GM21447 (cell line): ENCODE results near the gene CAMTA1.

Experiments
- ATAC-seq: cut with Tn5 transposase; IDR thresholded peaks from one replicate; pipeline ENCODE4 v1.9.1; 2021; ENCODE audit not compliant: unreplicated experiment

Gene CAMTA1

GRCh38 chr1:7719468-7720094 is 934.3 kb downstream of the CAMTA1 start:
- no peak for ATAC-seq

- no peak for ATAC-seq
These were observed 936.9 kb downstream of the CAMTA1 start for GRCh38 chr1:7721940-7722669.

DNA sequence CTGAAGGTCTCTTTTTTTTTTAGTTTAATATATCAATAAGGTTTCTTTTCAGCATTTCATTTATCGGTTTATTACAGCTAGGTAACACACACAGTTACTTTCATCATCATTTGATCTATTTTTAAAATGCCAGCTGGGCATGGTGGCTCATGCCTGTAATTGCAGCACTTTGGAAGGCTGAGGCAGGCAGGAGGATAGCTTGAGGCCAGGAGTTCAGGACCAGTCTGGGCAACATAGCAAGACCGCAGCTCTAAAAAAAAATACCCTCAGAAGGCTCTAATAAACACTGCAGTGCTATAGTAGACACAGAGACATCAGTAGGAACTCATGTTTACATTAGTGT is 937.4 kb downstream of the CAMTA1 start:
- ATAC-seq = no peak

GRCh38 chr1:7726623-7727022 is 941.4 kb downstream of the CAMTA1 start:
- no peak for ATAC-seq

DNA sequence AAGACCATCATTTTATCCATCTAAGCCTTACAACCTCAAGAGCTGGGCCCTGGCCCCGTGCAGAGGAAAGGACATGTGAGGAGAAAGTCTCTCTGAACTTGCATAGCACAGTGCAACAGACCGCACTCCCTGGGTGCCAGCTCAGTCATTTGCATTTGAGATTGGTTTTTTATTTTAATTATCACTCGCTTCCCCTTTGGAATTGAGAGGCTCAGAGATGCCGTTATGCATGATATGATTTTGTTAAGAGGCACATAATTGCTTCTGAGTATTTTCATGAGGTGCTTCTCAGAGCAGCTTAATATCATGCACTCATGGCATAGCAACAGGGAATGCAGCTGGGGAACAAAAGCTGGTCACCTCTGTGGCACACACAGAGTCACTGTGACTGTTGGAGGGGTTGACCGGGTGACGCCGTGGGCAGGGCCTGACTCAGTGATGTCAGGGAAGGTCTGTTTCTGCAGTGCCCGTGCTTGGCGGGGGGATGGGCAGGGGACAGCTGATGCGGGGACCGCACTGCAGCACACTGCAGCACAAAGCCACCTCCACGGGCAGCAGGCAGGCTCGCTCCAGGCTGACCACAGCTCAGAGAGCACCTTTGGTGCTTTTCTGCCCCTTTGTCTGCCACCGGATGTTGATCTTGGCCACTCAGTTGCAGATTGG is 942.7 kb downstream of the CAMTA1 start:
- ATAC-seq = no peak

GRCh38 chr1:7729761-7730160 is 944.5 kb downstream of the CAMTA1 start:
- no peak for ATAC-seq

DNA sequence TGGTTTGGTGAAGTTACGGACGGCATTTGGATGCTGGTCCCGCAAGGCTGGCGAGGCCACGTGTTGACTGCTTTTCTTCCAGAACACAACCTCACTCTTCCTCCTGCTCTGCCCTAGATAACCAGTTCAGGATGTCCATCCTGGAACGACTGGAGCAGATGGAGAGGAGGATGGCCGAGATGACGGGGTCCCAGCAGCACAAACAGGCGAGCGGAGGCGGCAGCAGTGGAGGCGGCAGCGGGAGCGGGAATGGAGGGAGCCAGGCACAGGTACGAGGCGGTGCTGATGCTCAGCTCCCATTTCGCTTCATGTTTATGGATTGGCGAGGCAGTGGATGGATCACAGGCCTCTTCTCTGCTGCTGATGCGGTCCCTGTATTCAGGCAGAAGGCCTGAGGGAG is 947.1 kb downstream of the CAMTA1 start:
- ATAC-seq = no peak

GRCh38 chr1:7733276-7733675 is 948.0 kb downstream of the CAMTA1 start:
- ATAC-seq = no peak

DNA sequence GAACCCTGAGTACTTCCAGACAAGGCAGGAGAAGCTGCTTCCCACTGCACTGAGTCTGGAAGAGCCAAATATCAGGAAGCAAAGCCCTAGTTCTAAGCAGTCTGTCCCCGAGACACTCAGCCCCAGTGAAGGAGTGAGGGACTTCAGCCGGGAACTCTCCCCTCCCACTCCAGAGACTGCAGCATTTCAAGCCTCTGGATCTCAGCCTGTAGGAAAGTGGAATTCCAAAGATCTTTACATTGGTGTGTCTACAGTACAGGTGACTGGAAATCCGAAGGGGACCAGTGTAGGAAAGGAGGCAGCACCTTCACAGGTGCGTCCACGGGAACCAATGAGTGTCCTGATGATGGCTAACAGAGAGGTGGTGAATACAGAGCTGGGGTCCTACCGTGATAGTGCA is 952.8 kb downstream of the CAMTA1 start:
- ATAC-seq = no peak

GRCh38 chr1:7743346-7743745 is 958.1 kb downstream of the CAMTA1 start:
- no peak for ATAC-seq

DNA sequence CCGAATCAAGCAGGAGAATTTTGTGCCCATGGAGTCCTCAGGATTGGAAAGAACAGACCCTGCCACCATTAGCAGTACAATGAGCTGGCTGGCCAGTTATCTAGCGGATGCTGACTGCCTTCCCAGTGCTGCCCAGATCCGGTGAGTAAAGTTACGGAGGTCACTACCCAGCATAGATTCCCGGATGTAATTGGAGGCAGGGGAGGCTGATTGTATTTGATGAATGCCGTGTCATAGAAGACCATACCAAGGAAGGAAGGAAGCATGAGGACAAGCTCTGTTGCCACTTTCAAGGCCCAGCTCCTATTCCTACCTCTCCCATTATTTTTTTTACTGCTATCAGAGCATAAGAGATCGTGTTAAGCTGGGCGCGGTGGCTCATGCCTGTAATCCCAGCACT is 959.6 kb downstream of the CAMTA1 start:
- ATAC-seq = no peak

DNA sequence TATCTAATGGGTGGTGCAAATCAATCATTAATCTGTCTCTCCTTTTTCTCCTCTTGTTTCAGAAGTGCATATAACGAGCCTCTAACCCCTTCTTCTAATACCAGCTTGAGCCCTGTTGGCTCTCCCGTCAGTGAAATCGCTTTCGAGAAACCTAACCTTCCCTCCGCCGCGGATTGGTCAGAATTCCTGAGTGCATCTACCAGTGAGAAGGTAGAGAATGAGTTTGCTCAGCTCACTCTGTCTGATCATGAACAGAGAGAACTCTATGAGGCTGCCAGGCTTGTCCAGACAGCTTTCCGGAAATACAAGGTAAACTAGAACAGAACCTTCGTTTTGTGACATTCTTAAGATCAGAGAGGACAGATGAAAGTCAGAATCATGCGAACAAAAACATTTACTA is 960.5 kb downstream of the CAMTA1 start:
- ATAC-seq = no peak

DNA sequence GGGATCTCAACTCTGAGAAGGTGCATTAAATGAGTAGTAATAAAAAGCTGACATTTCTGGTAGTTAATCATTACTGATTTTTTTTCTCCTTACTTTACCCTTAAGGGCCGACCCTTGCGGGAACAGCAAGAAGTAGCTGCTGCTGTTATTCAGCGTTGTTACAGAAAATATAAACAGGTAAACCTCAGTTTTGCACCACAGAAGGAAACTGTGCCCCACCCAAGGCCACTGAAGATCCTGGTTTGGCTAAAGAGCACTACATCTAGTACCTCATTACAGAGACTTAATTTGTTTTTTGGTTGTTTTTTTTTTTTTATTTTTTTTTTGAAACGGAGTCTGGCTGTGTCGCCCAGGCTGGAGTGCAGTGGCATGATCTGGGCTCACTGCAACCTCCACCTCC is 962.4 kb downstream of the CAMTA1 start:
- ATAC-seq = no peak

DNA sequence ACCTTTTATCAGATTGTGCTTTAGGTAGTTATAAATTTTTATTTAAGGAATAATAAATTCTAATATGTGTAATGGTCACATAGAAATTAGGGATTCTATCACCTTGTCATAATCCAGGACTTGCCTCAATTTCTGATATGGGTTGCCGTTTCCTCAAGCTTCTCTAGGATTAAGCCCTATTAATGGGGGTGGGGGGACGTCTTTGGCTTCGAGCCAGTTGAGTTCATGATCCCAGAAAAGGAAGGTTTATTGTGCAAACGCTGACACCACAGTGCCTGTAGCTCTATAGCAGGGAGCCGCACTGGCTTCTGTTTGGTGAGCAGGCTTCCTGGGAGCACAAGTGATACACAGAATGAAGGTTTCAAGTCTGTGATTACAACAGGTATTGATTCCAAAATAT is 963.9 kb downstream of the CAMTA1 start:
- ATAC-seq = no peak

DNA sequence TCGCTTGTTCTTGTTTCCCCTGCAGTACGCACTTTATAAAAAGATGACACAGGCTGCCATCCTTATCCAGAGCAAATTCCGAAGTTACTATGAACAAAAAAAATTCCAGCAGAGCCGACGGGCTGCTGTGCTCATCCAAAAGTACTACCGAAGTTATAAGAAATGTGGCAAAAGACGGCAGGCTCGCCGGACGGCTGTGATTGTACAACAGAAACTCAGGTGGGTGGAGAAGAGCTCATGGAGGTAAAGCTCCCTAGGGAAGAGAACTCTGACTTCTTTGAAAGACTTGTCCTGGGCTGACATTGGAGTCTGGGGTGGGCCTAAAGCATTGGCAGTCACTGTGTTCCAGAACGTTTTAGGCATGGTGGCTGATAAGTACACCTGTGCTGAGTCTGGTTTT is 965.9 kb downstream of the CAMTA1 start:
- no peak for ATAC-seq

DNA sequence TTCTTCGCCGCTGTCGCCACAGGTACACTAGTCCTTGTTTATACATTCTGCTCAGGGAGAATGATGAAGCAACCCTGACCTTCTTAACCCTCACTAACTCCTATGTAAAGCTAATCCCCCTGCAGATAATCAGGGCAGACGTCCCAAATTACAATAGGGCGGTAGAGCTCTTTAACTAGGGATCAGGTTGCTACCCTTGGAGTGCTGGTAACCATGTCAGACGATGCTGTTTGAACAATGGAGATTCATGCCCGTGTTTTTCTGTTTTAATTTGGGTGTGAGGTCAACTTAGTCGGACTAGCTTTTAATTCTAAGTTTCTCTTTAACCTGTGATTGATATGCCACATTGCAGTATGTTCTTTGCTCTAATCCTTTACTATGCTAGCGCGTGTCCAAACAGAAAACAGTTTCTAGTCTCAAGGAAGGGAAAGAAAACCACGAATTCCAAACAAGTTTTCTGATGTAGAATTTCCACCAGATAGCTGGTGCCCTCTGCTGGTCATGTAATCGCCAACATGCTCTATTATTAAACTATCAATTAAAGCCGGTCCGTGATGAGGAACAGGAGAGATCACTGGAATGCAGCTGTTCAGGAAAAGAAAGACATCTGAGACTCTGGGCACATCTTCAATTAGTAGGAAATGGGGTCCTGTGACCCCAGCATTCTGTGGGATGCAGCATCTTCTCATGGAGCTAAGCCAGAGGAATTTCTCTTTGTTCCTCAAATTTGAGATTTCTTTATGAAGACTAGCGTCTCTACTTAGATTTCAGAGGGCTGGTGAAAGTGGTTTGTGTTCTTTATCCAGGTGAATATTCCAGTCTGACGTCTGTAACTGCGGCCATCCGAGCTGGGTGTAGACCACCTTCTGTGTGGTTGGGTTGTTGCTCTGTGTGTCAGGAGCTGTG is 967.5 kb downstream of the CAMTA1 start:
- ATAC-seq = no peak

DNA sequence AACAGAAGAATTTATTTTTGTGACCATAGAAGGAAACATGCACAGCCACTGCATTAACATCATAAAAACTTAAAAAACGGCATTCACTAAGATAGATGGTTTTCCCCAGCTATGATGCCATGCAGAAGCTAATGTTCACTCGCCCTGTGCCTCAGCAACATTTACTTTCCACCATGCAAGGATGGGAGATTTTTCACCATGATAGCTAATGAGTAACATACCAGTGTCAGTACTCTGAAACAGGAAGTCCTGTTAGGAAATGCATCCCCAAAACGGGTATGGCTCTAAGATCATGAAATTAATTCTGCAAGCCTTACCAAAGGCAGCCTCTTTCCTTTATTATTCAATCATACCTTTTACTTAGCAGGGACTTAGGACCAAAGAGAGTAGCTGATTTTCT is 968.4 kb downstream of the CAMTA1 start:
- ATAC-seq = no peak

- ATAC-seq = no peak
These were observed 969.0 kb downstream of the CAMTA1 start for GRCh38 chr1:7754234-7754633.

DNA sequence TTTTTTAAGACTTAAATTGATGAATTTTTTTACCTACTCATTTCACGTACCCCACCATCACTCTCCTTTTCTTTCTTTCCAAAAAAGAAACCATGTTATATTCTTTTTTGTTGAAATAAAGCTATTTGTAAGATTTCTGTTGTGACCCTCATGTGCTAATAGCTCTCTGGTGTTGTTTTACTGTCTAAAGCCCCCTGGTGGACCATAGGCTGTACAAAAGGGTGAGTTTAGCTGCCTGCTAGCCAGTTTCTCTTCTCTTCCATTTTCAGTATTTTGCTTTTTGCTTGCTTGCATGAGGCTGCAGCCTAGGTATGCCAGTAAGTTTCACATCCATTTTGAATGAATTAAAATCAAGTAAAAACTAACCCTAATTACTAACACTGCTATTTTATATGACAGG is 970.2 kb downstream of the CAMTA1 start:
- ATAC-seq = no peak

GRCh38 chr1:7760245-7760644 is 975.0 kb downstream of the CAMTA1 start:
- ATAC-seq = no peak

DNA sequence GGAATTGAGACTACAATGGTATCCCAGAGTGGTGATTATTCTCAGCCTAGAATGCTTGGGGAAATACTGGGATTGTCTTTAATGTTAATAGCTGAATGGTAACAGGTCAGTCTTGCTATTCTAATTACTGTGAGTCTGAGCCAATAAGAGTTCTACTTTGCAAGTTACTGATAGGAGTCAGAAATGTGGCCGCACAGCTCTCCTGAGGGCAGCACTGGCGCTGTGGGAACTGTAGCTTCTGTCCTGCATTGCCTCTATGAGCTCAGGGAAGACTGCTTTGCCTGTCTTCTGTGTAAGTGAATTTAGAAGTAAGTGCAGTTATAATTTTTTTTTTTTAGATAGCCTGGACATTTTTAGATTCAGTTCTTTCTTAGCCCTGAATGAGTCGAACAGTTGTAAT is 975.8 kb downstream of the CAMTA1 start:
- no peak for ATAC-seq

DNA sequence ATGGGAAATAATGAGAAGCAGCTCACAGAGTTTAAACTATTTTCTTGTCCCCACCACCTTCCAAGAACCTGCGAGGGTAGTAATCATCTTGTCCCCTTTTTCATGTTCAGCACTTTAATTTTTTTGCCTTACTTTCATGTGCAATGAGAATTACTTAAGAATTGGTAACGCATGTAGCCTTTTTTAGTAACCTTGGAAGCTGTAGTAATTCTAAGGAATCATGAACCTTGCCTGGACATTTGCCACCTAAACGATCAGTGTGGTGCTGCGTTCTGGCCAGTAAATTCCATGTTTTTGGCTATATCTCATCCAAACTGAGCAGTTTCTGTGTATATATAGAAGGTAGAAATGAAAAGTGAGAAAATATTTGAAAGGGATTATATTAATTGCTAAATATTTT is 981.9 kb downstream of the CAMTA1 start:
- no peak for ATAC-seq
